ENCODE results near the gene ACAA1.

ACAA1 gene

GRCh38 chr3:38152609-38153008 is 15.7 kb upstream of the ACAA1 start:
- Histone ChIP-seq H3K27me3 (ENCODE audit: insufficient read depth, low read length) (no peaks in the 10 kb centered on the region; the same call in 1 of the 2 replicates), H3K4me1 (ENCODE audit: insufficient read depth, low read length) (no peaks in the 10 kb centered on the region), H3K9ac (ENCODE audit: low read depth, low read length) (no peak overlapping the region), H3K4me3 (ENCODE audit: low read length) (no peak overlapping the region), H3K9me3 (ENCODE audit: insufficient read depth, low read depth, low read length) (no peaks in the 10 kb centered on the region), H3K36me3 (ENCODE audit: insufficient read depth, low read depth, low read length) (no peaks in the 10 kb centered on the region), H3K27ac (ENCODE audit: low read length) (no peak overlapping the region)

- Histone ChIP-seq H3K27ac (ENCODE audit: low read length) (no peak overlapping the region), H3K9me3 (ENCODE audit: insufficient read depth, low read depth, low read length) (no peaks in the 10 kb centered on the region), H3K4me3 (ENCODE audit: low read length) (no peak overlapping the region)
These were observed 14.8 kb upstream of the ACAA1 start for GRCh38 chr3:38151667-38152265.

GRCh38 chr3:38150780-38151528 is 14.0 kb upstream of the ACAA1 start:
- H3K27me3 ChIP-seq (ENCODE audit: insufficient read depth, low read length): no peaks in the 10 kb centered on the region
- H3K4me3 ChIP-seq (ENCODE audit: low read length): no peak overlapping the region
- no peaks in the 10 kb centered on the region for H3K9me3 ChIP-seq (ENCODE audit: insufficient read depth, low read depth, low read length)
- H3K36me3 ChIP-seq (ENCODE audit: insufficient read depth, low read depth, low read length): no peaks in the 10 kb centered on the region
- H3K9ac ChIP-seq (ENCODE audit: low read depth, low read length): no peak overlapping the region
- no peak overlapping the region for H3K27ac ChIP-seq (ENCODE audit: low read length)
- no peaks in the 10 kb centered on the region for H3K4me1 ChIP-seq (ENCODE audit: insufficient read depth, low read length)

More at GRCh38 chr3:38151667-38152265, 14.8 kb upstream of the ACAA1 start:
- no peak overlapping the region for H3K9ac ChIP-seq (ENCODE audit: low read depth, low read length)
- no peaks in the 10 kb centered on the region for H3K4me1 ChIP-seq (ENCODE audit: insufficient read depth, low read length)
- no peaks in the 10 kb centered on the region for H3K36me3 ChIP-seq (ENCODE audit: insufficient read depth, low read depth, low read length)
- H3K27me3 ChIP-seq (ENCODE audit: insufficient read depth, low read length): no peaks in the 10 kb centered on the region

GRCh38 chr3:38149708-38150107 is 12.8 kb upstream of the ACAA1 start:
- Histone ChIP-seq H3K36me3 (ENCODE audit: insufficient read depth, low read depth, low read length) (no peaks in the 10 kb centered on the region), H3K9me3 (ENCODE audit: insufficient read depth, low read depth, low read length) (no peaks in the 10 kb centered on the region), H3K4me1 (ENCODE audit: insufficient read depth, low read length) (no peaks in the 10 kb centered on the region), H3K4me3 (ENCODE audit: low read length) (no peak overlapping the region), H3K27me3 (ENCODE audit: insufficient read depth, low read length) (no peaks in the 10 kb centered on the region), H3K27ac (ENCODE audit: low read length) (no peak overlapping the region), H3K9ac (ENCODE audit: low read depth, low read length) (no peak overlapping the region)

GRCh38 chr3:38148311-38148882 is 11.5 kb upstream of the ACAA1 start:
- Histone ChIP-seq H3K27ac (ENCODE audit: low read length) (no peak overlapping the region), H3K9me3 (ENCODE audit: insufficient read depth, low read depth, low read length) (no peaks in the 10 kb centered on the region), H3K4me1 (ENCODE audit: insufficient read depth, low read length) (no peaks in the 10 kb centered on the region), H3K36me3 (ENCODE audit: insufficient read depth, low read depth, low read length) (no peaks in the 10 kb centered on the region), H3K27me3 (ENCODE audit: insufficient read depth, low read length) (no peaks in the 10 kb centered on the region), H3K4me3 (ENCODE audit: low read length) (no peak overlapping the region), H3K9ac (ENCODE audit: low read depth, low read length) (no peak overlapping the region)

GRCh38 chr3:38147421-38147820 is 10.5 kb upstream of the ACAA1 start:
- Histone ChIP-seq H3K27me3 (ENCODE audit: insufficient read depth, low read length) (no peaks in the 10 kb centered on the region), H3K27ac (ENCODE audit: low read length) (no peak overlapping the region), H3K36me3 (ENCODE audit: insufficient read depth, low read depth, low read length) (peaks cover 2% of the 10 kb centered on the region; the same call in 1 of the 2 replicates), H3K4me1 (ENCODE audit: insufficient read depth, low read length) (no peaks in the 10 kb centered on the region), H3K9ac (ENCODE audit: low read depth, low read length) (no peak overlapping the region), H3K4me3 (ENCODE audit: low read length) (no peak overlapping the region), H3K9me3 (ENCODE audit: insufficient read depth, low read depth, low read length) (no peaks in the 10 kb centered on the region)

GRCh38 chr3:38146504-38146903 is 9.6 kb upstream of the ACAA1 start:
- peaks cover 11% of the 10 kb centered on the region for H3K36me3 ChIP-seq (ENCODE audit: insufficient read depth, low read depth, low read length)
- H3K4me3 ChIP-seq (ENCODE audit: low read length): no peak overlapping the region
- no peaks in the 10 kb centered on the region for H3K9me3 ChIP-seq (ENCODE audit: insufficient read depth, low read depth, low read length)
- no peak overlapping the region for H3K27ac ChIP-seq (ENCODE audit: low read length)
- no peak overlapping the region for H3K9ac ChIP-seq (ENCODE audit: low read depth, low read length)
- H3K4me1 ChIP-seq (ENCODE audit: insufficient read depth, low read length): no peaks in the 10 kb centered on the region
- H3K27me3 ChIP-seq (ENCODE audit: insufficient read depth, low read length): no peaks in the 10 kb centered on the region

DNA sequence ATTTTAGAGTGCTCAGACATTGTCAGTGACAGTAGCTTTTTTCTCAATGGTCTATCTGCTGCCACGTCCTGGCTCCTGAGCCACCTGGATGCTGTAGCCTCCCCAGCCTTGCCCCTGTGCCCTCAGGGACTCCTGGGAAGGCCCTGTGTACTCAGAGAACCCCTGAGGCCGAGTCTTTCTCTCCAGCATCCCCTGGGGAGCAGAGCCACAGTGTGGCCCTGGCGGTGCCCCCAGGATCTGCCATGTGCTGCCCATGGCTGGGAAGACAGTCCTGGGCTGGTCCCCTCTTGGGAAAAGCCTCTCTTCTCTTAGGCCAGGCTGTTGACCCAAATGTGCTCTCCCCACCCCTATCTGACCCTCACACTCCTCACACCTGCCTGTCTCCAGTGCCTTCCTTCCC is 6.6 kb upstream of the ACAA1 start:
- no peak overlapping the region for H3K4me3 ChIP-seq (ENCODE audit: low read length)
- no peak overlapping the region for H3K27ac ChIP-seq (ENCODE audit: low read length)
- no peaks in the 10 kb centered on the region for H3K9me3 ChIP-seq (ENCODE audit: insufficient read depth, low read depth, low read length)
- H3K9ac ChIP-seq (ENCODE audit: low read depth, low read length): no peak overlapping the region
- peaks cover 23% of the 10 kb centered on the region for H3K36me3 ChIP-seq (ENCODE audit: insufficient read depth, low read depth, low read length)
- 0 out of 2 replicates have a peak, but pooled peaks cover 2% of the 10 kb centered on the region for H3K4me1 ChIP-seq (ENCODE audit: insufficient read depth, low read length)
- no peaks in the 10 kb centered on the region for H3K27me3 ChIP-seq (ENCODE audit: insufficient read depth, low read length)

- H3K36me3 ChIP-seq (ENCODE audit: insufficient read depth, low read depth, low read length): peaks cover 23% of the 10 kb centered on the region
- no peaks in the 10 kb centered on the region; the same call in 1 of the 2 replicates for H3K27me3 ChIP-seq (ENCODE audit: insufficient read depth, low read length)
- H3K9me3 ChIP-seq (ENCODE audit: insufficient read depth, low read depth, low read length): no peaks in the 10 kb centered on the region
- no peak overlapping the region for H3K27ac ChIP-seq (ENCODE audit: low read length)
- no peak overlapping the region for H3K4me3 ChIP-seq (ENCODE audit: low read length)
- no peak overlapping the region for H3K9ac ChIP-seq (ENCODE audit: low read depth, low read length)
- H3K4me1 ChIP-seq (ENCODE audit: insufficient read depth, low read length): peaks cover 6% of the 10 kb centered on the region; the same call in 1 of the 2 replicates
These were observed 6.0 kb upstream of the ACAA1 start for GRCh38 chr3:38142959-38143358.

DNA sequence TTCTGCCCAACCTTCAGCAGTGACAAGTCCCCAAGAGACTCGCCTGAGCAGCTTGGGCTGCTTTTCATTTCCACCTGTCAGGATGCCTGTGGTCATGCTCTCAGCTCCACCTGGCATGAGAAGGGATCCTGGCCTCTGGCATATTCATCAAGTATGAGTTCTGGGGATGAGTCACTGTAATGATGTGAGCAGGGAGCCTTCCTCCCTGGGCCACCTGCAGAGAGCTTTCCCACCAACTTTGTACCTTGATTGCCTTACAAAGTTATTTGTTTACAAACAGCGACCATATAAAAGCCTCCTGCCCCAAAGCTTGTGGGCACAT is 5.0 kb upstream of the ACAA1 start:
- Histone ChIP-seq H3K36me3 (ENCODE audit: insufficient read depth, low read depth, low read length) (peaks cover 23% of the 10 kb centered on the region), H3K27me3 (ENCODE audit: insufficient read depth, low read length) (no peaks in the 10 kb centered on the region; the same call in 1 of the 2 replicates), H3K9ac (ENCODE audit: low read depth, low read length) (no peak overlapping the region), H3K4me3 (ENCODE audit: low read length) (no peak overlapping the region), H3K9me3 (ENCODE audit: insufficient read depth, low read depth, low read length) (no peaks in the 10 kb centered on the region), H3K27ac (ENCODE audit: low read length) (no peak overlapping the region), H3K4me1 (ENCODE audit: insufficient read depth, low read length) (peaks cover 11% of the 10 kb centered on the region; the same call in 1 of the 2 replicates)

- no peak overlapping the region for H3K9ac ChIP-seq (ENCODE audit: low read depth, low read length)
- H3K27ac ChIP-seq (ENCODE audit: low read length): no peak overlapping the region
- H3K4me3 ChIP-seq (ENCODE audit: low read length): no peak overlapping the region
- peaks cover 11% of the 10 kb centered on the region; the same call in 1 of the 2 replicates for H3K4me1 ChIP-seq (ENCODE audit: insufficient read depth, low read length)
- H3K36me3 ChIP-seq (ENCODE audit: insufficient read depth, low read depth, low read length): peaks cover 23% of the 10 kb centered on the region
- no peaks in the 10 kb centered on the region; the same call in 1 of the 2 replicates for H3K27me3 ChIP-seq (ENCODE audit: insufficient read depth, low read length)
- H3K9me3 ChIP-seq (ENCODE audit: insufficient read depth, low read depth, low read length): no peaks in the 10 kb centered on the region
These were observed 4.4 kb upstream of the ACAA1 start for GRCh38 chr3:38141173-38141951.
